Erythroblast (primary cell): ENCODE results near the gene C16orf54.
"Not testable (repeated sequence)": the region's sequence is repeated elsewhere in the genome, so short reads cannot be mapped to it uniquely, and the experiment has no call there.

ENCODE experiments used
- GATA1 ChIP-seq: IDR thresholded peaks from 2 replicates; pipeline ENCODE4 v1.6.1; 2011; ENCODE audit warnings: low read depth, mild to moderate bottlenecking, control low read depth, low read length, moderate library complexity
- POLR2A ChIP-seq: IDR thresholded peaks from 2 replicates; pipeline ENCODE4 v1.6.1; 2011; ENCODE audit warnings: mild to moderate bottlenecking, low read length

- not testable (repeated sequence) for TF ChIP-seq POLR2A, GATA1
Measured at GRCh38 chr16:29721167-29721879, 24.5 kb downstream of the C16orf54 start.
